ENCODE data around the gene TAB3.

The TAB3 gene

GRCh38 chrX:30821116-30821515, 67.9 kb downstream of the TAB3 start:
- H3K36me3 ChIP-seq (ENCODE audit: low read depth): no peaks in the 10 kb centered on the region
- H3K4me3 ChIP-seq (ENCODE audit: severe bottlenecking): no peak overlapping the region
- H3K4me1 ChIP-seq (ENCODE audit: insufficient read depth, poor library complexity, severe bottlenecking): no peaks in the 10 kb centered on the region
- ATAC-seq (ENCODE audit: low read depth): no peak
- H3K27ac ChIP-seq (ENCODE audit: poor library complexity, severe bottlenecking): no peak overlapping the region
- no peaks in the 10 kb centered on the region for H3K9me3 ChIP-seq (ENCODE audit: severe bottlenecking)
- DNase-seq (ENCODE audit: low spot score): no peak
- no peaks in the 10 kb centered on the region for H3K27me3 ChIP-seq (ENCODE audit: insufficient read depth, poor library complexity, severe bottlenecking)
- TF ChIP-seq, protein P1, sequence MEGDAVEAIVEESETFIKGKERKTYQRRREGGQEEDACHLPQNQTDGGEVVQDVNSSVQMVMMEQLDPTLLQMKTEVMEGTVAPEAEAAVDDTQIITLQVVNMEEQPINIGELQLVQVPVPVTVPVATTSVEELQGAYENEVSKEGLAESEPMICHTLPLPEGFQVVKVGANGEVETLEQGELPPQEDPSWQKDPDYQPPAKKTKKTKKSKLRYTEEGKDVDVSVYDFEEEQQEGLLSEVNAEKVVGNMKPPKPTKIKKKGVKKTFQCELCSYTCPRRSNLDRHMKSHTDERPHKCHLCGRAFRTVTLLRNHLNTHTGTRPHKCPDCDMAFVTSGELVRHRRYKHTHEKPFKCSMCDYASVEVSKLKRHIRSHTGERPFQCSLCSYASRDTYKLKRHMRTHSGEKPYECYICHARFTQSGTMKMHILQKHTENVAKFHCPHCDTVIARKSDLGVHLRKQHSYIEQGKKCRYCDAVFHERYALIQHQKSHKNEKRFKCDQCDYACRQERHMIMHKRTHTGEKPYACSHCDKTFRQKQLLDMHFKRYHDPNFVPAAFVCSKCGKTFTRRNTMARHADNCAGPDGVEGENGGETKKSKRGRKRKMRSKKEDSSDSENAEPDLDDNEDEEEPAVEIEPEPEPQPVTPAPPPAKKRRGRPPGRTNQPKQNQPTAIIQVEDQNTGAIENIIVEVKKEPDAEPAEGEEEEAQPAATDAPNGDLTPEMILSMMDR (IDR thresholded peaks at IDR 0.05; ENCODE audit: poor library complexity, severe bottlenecking): no peak

GRCh38 chrX:30819080-30819479, 70.0 kb downstream of the TAB3 start:
- Histone ChIP-seq H3K4me3 (ENCODE audit: severe bottlenecking) (no peak overlapping the region), H3K36me3 (ENCODE audit: low read depth) (no peaks in the 10 kb centered on the region), H3K27me3 (ENCODE audit: insufficient read depth, poor library complexity, severe bottlenecking) (no peaks in the 10 kb centered on the region), H3K4me1 (ENCODE audit: insufficient read depth, poor library complexity, severe bottlenecking) (no peaks in the 10 kb centered on the region), H3K27ac (ENCODE audit: poor library complexity, severe bottlenecking) (no peak overlapping the region), H3K9me3 (ENCODE audit: severe bottlenecking) (no peaks in the 10 kb centered on the region)
- no peak for ATAC-seq (ENCODE audit: low read depth)
- TF ChIP-seq, protein P1 (IDR thresholded peaks at IDR 0.05; ENCODE audit: poor library complexity, severe bottlenecking): no peak
- no peak for DNase-seq (ENCODE audit: low spot score)

DNA sequence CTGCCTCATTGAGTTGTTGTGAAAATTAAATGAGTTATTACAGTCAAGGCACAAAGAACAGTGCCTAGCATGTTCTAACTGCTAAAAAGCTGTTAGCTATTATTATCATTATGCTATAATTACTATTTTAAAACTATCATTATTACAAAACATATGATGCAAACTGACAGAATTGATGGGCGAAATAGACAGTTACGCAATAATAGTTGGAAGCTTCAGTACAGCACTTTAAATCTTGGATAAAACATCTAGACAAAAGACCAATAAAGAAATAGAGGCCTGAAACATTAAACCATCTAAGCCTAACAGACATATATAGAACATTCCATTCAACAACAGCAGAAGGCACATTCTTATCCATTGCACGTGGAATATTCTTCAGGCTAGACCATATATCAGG, 73.0 kb downstream of the TAB3 start:
- TF ChIP-seq, protein P1 (IDR thresholded peaks at IDR 0.05; ENCODE audit: poor library complexity, severe bottlenecking): no peak
- DNase-seq (ENCODE audit: low spot score): no peak
- no peak overlapping the region for H3K4me3 ChIP-seq (ENCODE audit: severe bottlenecking)
- no peaks in the 10 kb centered on the region for H3K36me3 ChIP-seq (ENCODE audit: low read depth)
- H3K9me3 ChIP-seq (ENCODE audit: severe bottlenecking): no peaks in the 10 kb centered on the region
- H3K4me1 ChIP-seq (ENCODE audit: insufficient read depth, poor library complexity, severe bottlenecking): no peaks in the 10 kb centered on the region
- no peak for ATAC-seq (ENCODE audit: low read depth)
- H3K27ac ChIP-seq (ENCODE audit: poor library complexity, severe bottlenecking): no peak overlapping the region
- H3K27me3 ChIP-seq (ENCODE audit: insufficient read depth, poor library complexity, severe bottlenecking): no peaks in the 10 kb centered on the region

- DNase-seq (ENCODE audit: low spot score) (no peak), ATAC-seq (ENCODE audit: low read depth) (no peak)
- Histone ChIP-seq H3K9me3 (ENCODE audit: severe bottlenecking) (no peaks in the 10 kb centered on the region), H3K4me3 (ENCODE audit: severe bottlenecking) (no peak overlapping the region), H3K36me3 (ENCODE audit: low read depth) (no peaks in the 10 kb centered on the region), H3K4me1 (ENCODE audit: insufficient read depth, poor library complexity, severe bottlenecking) (no peaks in the 10 kb centered on the region), H3K27me3 (ENCODE audit: insufficient read depth, poor library complexity, severe bottlenecking) (no peaks in the 10 kb centered on the region), H3K27ac (ENCODE audit: poor library complexity, severe bottlenecking) (no peak overlapping the region)
- TF ChIP-seq, protein P1 (IDR thresholded peaks at IDR 0.05; ENCODE audit: poor library complexity, severe bottlenecking): no peak
Observed at GRCh38 chrX:30814978-30815377, 74.1 kb downstream of the TAB3 start.

GRCh38 chrX:30812326-30812725, 76.7 kb downstream of the TAB3 start:
- H3K4me3 ChIP-seq (ENCODE audit: severe bottlenecking): no peak overlapping the region
- TF ChIP-seq, protein P1 (IDR thresholded peaks at IDR 0.05; ENCODE audit: poor library complexity, severe bottlenecking): no peak
- DNase-seq (ENCODE audit: low spot score) (no peak), ATAC-seq (ENCODE audit: low read depth) (no peak)
- H3K4me1 ChIP-seq (ENCODE audit: insufficient read depth, poor library complexity, severe bottlenecking): no peaks in the 10 kb centered on the region
- no peak overlapping the region for H3K27ac ChIP-seq (ENCODE audit: poor library complexity, severe bottlenecking)
- no peaks in the 10 kb centered on the region for H3K9me3 ChIP-seq (ENCODE audit: severe bottlenecking)
- H3K36me3 ChIP-seq (ENCODE audit: low read depth): no peaks in the 10 kb centered on the region
- H3K27me3 ChIP-seq (ENCODE audit: insufficient read depth, poor library complexity, severe bottlenecking): no peaks in the 10 kb centered on the region

All from RWPE2 (cell line).